H9 (cell line): ENCODE results near the gene NPTN. TPM values are rescaled to one million over a fixed set of nuclear protein-coding genes. Genes with fewer than 3 reads are reported as not detected.

Experiments
- DNase-seq: peaks from one replicate; pipeline ENCODE4 v3.0.0-alpha.2; 2017
- H2AFZ ChIP-seq: one replicate; pipeline ENCODE4 v1.6.1; 2013; ENCODE audit warnings: mild to moderate bottlenecking, low read length, control low read depth, moderate library complexity
- H2AK5ac ChIP-seq: 2 replicates; pipeline ENCODE4 v1.6.1; 2013; ENCODE audit warnings: low read length, control low read depth, mixed read lengths; ENCODE audit not compliant: insufficient read length
- H2BK120ac ChIP-seq: one replicate; pipeline ENCODE4 v1.6.1; 2013; ENCODE audit warnings: low read depth, mild to moderate bottlenecking, low read length, control low read depth, inconsistent platforms; ENCODE audit not compliant: poor library complexity, severe bottlenecking
- H2BK12ac ChIP-seq: 2 replicates; pipeline ENCODE4 v1.6.1; 2013; ENCODE audit warnings: low read length, control low read depth, mixed read lengths, low read depth; ENCODE audit not compliant: insufficient read length
- H2BK15ac ChIP-seq: 2 replicates; pipeline ENCODE4 v1.6.1; 2013; ENCODE audit warnings: low read depth, low read length, control low read depth
- H2BK20ac ChIP-seq: one replicate; pipeline ENCODE4 v1.6.1; 2013; ENCODE audit warnings: low read depth, mild to moderate bottlenecking, low read length, control low read depth, inconsistent platforms; ENCODE audit not compliant: poor library complexity, severe bottlenecking
- H2BK5ac ChIP-seq: 2 replicates; pipeline ENCODE4 v1.6.1; 2013; ENCODE audit warnings: low read length, control low read depth, mixed read lengths; ENCODE audit not compliant: insufficient read length
- H3K14ac ChIP-seq: 2 replicates; pipeline ENCODE4 v1.6.1; 2013; ENCODE audit warnings: low read length, control low read depth; ENCODE audit not compliant: insufficient read depth
- H3K18ac ChIP-seq: 2 replicates; pipeline ENCODE4 v1.6.1; 2013; ENCODE audit warnings: low read depth, mild to moderate bottlenecking, mixed read lengths, low read length, control low read depth; ENCODE audit not compliant: insufficient read length
- H3K23ac ChIP-seq: 2 replicates; pipeline ENCODE4 v1.6.1; 2013; ENCODE audit warnings: low read length, control low read depth, mixed read lengths, low read depth; ENCODE audit not compliant: insufficient read length
- H3K23me2 ChIP-seq: 2 replicates; pipeline ENCODE4 v1.6.1; 2013; ENCODE audit warnings: low read depth, mild to moderate bottlenecking, mixed read lengths, low read length, control low read depth; ENCODE audit not compliant: insufficient read length, poor library complexity, severe bottlenecking
- H3K27ac ChIP-seq: 2 replicates; pipeline ENCODE4 v1.5.1; 2013; ENCODE audit warnings: low read length, control low read depth, mixed read lengths, low read depth; ENCODE audit not compliant: insufficient read length
- H3K27me3 ChIP-seq: 2 replicates; pipeline ENCODE4 v1.6.1; 2013; ENCODE audit warnings: low read length, control low read depth, inconsistent platforms; ENCODE audit not compliant: insufficient read depth
- H3K4ac ChIP-seq: 2 replicates; pipeline ENCODE4 v1.6.1; 2013; ENCODE audit warnings: low read depth, mild to moderate bottlenecking, control low read depth, inconsistent platforms, low read length, moderate library complexity
- H3K4me1 ChIP-seq: 2 replicates; pipeline ENCODE4 v1.6.1; 2013; ENCODE audit warnings: low read length, control low read depth, inconsistent platforms; ENCODE audit not compliant: insufficient read depth
- H3K4me2 ChIP-seq: 2 replicates; pipeline ENCODE4 v1.6.1; 2013; ENCODE audit warnings: low read length, control low read depth, mixed read lengths; ENCODE audit not compliant: insufficient read length, insufficient read depth
- H3K56ac ChIP-seq: 2 replicates; pipeline ENCODE4 v1.6.1; 2013; ENCODE audit warnings: low read depth, mild to moderate bottlenecking, mixed read lengths, low read length, control low read depth; ENCODE audit not compliant: insufficient read length
- H3K79me1 ChIP-seq: 2 replicates; pipeline ENCODE4 v1.6.1; 2013; ENCODE audit warnings: low read depth, mild to moderate bottlenecking, moderate library complexity, low read length, control low read depth, inconsistent platforms; ENCODE audit not compliant: insufficient read depth, poor library complexity, severe bottlenecking
- H3K79me2 ChIP-seq: 2 replicates; pipeline ENCODE4 v1.6.1; 2013; ENCODE audit warnings: low read length, control low read depth, inconsistent platforms; ENCODE audit not compliant: insufficient read depth
- H3K9ac ChIP-seq: 2 replicates; pipeline ENCODE4 v1.6.1; 2013; ENCODE audit warnings: low read length, control low read depth, mixed read lengths; ENCODE audit not compliant: insufficient read length; ENCODE audit errors: extremely low read depth
- H3K9me3 ChIP-seq: one replicate; pipeline ENCODE4 v1.6.1; 2013; ENCODE audit warnings: low read depth, low read length, inconsistent platforms; ENCODE audit not compliant: control insufficient read depth
- H3T11ph ChIP-seq: one replicate; pipeline ENCODE4 v1.6.1; 2013; ENCODE audit warnings: mild to moderate bottlenecking, low read length, control low read depth, inconsistent platforms
- H4K20me1 ChIP-seq: one replicate; pipeline ENCODE4 v1.6.1; 2013; ENCODE audit not compliant: control insufficient read depth, insufficient read length, insufficient read depth
- H4K5ac ChIP-seq: 2 replicates; pipeline ENCODE4 v1.6.1; 2013; ENCODE audit warnings: low read depth, mild to moderate bottlenecking, mixed read lengths, low read length, control low read depth; ENCODE audit not compliant: insufficient read length
- H4K8ac ChIP-seq: replicated peaks from 2 replicates; pipeline ENCODE4 v1.6.1; 2013; ENCODE audit warnings: low read length, control low read depth, mixed read lengths, low read depth; ENCODE audit not compliant: insufficient read length
- H4K91ac ChIP-seq: 2 replicates; pipeline ENCODE4 v1.6.1; 2013; ENCODE audit warnings: low read depth, mild to moderate bottlenecking, moderate library complexity, mixed read lengths, low read length, control low read depth; ENCODE audit not compliant: insufficient read length
- H3K27ac Mint-ChIP-seq, 3 experiments: 2 replicates in 2 of 3; 3 replicates in 1 of 3; pipeline ENCODE4 v1.8.0; 2020 to 2021; ENCODE audit warnings: mixed read lengths in 3 of 3, mild to moderate bottlenecking in 1 of 3, moderate library complexity in 1 of 3
- H3K27me3 Mint-ChIP-seq: 2 replicates; pipeline ENCODE4 v1.8.0; 2021; ENCODE audit warnings: low read depth, mild to moderate bottlenecking, moderate library complexity, mixed read lengths
- H3K36me3 Mint-ChIP-seq, 3 experiments: 2 replicates in 2 of 3; 3 replicates in 1 of 3; pipeline ENCODE4 v1.8.0; 2020 to 2021; ENCODE audit warnings: low read depth in 3 of 3, mixed read lengths in 3 of 3; ENCODE audit not compliant: insufficient read depth in 1 of 3
- H3K4me1 Mint-ChIP-seq, 2 experiments: 2 replicates each; pipeline ENCODE4 v1.8.0; 2020; ENCODE audit warnings: mixed read lengths in 2 of 2
- H3K4me3 Mint-ChIP-seq, 2 experiments: 2 replicates in 1 of 2; 3 replicates in 1 of 2; pipeline ENCODE4 v1.8.0; 2020 to 2021; ENCODE audit warnings: mild to moderate bottlenecking in 2 of 2, mixed read lengths in 2 of 2, moderate library complexity in 1 of 2
- H3K9me3 Mint-ChIP-seq, 2 experiments: 2 replicates in 1 of 2; 3 replicates in 1 of 2; pipeline ENCODE4 v1.8.0; 2020; ENCODE audit warnings: mild to moderate bottlenecking in 2 of 2, mixed read lengths in 2 of 2, moderate library complexity in 1 of 2
- WGBS: extraction: QIAGEN DNeasy Blood & Tissue Kit; methylation state at CpG from one replicate; pipeline ENCODE4 v1.1.7; 2013; ENCODE audit warnings: missing lambda C conversion rate, low lambda C conversion rate, mixed read lengths; ENCODE audit not compliant: insufficient read length; ENCODE audit errors: extremely low coverage; 5-methylcytosine and 5-hydroxymethylcytosine counted together
- total RNA-seq: library from RNA; stranded (reverse); gene quantifications from 2 replicates; pipeline ENCODE4 v1.2.1, GENCODE V29; 2021
- TF ChIP-seq, protein P1 (sequence below): fragments of 200-600 bp; sonication (generic); conservative IDR thresholded peaks from 3 replicates; pipeline ENCODE4 v1.8.0; 2021; ENCODE audit warnings: antibody characterized with exemption, mild to moderate bottlenecking

NPTN gene
- total RNA-seq, 1 experiment from 2014 or later: 89.1 TPM

DNA sequence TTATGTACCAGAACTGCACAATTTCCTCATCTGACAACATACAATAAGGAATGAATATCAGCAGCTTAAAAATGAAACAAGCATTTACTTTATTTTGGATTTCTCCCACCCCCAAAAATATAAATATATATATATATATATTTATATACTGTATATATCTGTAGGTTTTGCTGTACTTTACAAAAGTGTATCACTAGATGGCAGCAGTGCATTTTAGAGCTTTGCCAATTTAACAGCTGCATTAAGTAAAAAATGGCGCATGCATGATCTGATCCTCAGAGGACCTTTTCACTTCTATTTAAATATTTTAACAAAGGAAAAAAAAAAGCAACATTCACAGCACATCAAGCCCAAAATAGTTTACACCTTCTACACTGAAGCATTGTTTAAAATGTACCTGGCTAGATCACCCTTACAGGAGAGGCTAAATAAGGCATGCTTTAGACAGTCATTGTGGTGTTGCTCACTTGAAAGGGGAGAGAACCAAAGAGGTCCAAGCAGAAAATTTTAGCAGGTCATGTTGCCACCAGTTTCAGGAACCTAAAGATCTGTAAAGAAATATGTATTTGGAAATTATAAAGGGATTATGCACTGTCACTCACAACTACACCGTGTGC is 72.6 kb downstream of the NPTN start:
- DNase-seq: no peak
- Mint-ChIP-seq H3K36me3 (peaks cover 2 to 50% (median 41%) of the 10 kb centered on the region in 3 experiments; a peak in 6 of 7 replicates), H3K4me3 (no peak overlapping the region), H3K27me3 (no peaks in the 10 kb centered on the region), H3K9me3 (no peaks in the 10 kb centered on the region), H3K4me1 (peaks cover 6 to 11% of the 10 kb centered on the region in 2 experiments; a peak in 3 of 4 replicates), H3K27ac (no peak overlapping the region)
- H2AK5ac ChIP-seq: no peak overlapping the region
- H2BK15ac ChIP-seq: no peak overlapping the region
- no peak overlapping the region for H3K14ac ChIP-seq
- no peak overlapping the region for H3T11ph ChIP-seq
- no peak overlapping the region for H3K18ac ChIP-seq
- no peak overlapping the region for H3K9ac ChIP-seq
- TF ChIP-seq, protein P1, sequence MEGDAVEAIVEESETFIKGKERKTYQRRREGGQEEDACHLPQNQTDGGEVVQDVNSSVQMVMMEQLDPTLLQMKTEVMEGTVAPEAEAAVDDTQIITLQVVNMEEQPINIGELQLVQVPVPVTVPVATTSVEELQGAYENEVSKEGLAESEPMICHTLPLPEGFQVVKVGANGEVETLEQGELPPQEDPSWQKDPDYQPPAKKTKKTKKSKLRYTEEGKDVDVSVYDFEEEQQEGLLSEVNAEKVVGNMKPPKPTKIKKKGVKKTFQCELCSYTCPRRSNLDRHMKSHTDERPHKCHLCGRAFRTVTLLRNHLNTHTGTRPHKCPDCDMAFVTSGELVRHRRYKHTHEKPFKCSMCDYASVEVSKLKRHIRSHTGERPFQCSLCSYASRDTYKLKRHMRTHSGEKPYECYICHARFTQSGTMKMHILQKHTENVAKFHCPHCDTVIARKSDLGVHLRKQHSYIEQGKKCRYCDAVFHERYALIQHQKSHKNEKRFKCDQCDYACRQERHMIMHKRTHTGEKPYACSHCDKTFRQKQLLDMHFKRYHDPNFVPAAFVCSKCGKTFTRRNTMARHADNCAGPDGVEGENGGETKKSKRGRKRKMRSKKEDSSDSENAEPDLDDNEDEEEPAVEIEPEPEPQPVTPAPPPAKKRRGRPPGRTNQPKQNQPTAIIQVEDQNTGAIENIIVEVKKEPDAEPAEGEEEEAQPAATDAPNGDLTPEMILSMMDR: peak; percentile 65
- H3K27ac ChIP-seq: no peak overlapping the region
- no peak overlapping the region for H2BK20ac ChIP-seq
- H4K8ac ChIP-seq: no peak overlapping the region
- no peak overlapping the region for H3K4ac ChIP-seq
- H2AFZ ChIP-seq: no peak overlapping the region
- no peak overlapping the region for H2BK5ac ChIP-seq
- no peaks in the 10 kb centered on the region for H3K9me3 ChIP-seq
- H3K23ac ChIP-seq: no peak overlapping the region
- H4K91ac ChIP-seq: no peak overlapping the region
- no peak overlapping the region for H4K5ac ChIP-seq
- H3K27me3 ChIP-seq: no peaks in the 10 kb centered on the region
- no peak overlapping the region for H3K56ac ChIP-seq
- no peaks in the 10 kb centered on the region for H3K79me2 ChIP-seq
- H3K4me2 ChIP-seq: no peak overlapping the region
- H4K20me1 ChIP-seq: no peaks in the 10 kb centered on the region
- H3K79me1 ChIP-seq: no peaks in the 10 kb centered on the region
- WGBS: no CpG with 5 or more reads among the region's 2 CpGs
- H2BK120ac ChIP-seq: no peak overlapping the region
- no peak overlapping the region for H2BK12ac ChIP-seq
- H3K23me2 ChIP-seq: no peaks in the 10 kb centered on the region
- no peaks in the 10 kb centered on the region for H3K4me1 ChIP-seq
